NOMO-1 treated with DMSO at 0.1 percent for 48 hours (cell line): ENCODE results near the gene USH2A.

Experiments used
- DNase-seq: peaks from one replicate; lab custom pipeline; 2025; ENCODE audit not compliant: unreplicated experiment; lab: John Stamatoyannopoulos, UW

Gene USH2A

DNA sequence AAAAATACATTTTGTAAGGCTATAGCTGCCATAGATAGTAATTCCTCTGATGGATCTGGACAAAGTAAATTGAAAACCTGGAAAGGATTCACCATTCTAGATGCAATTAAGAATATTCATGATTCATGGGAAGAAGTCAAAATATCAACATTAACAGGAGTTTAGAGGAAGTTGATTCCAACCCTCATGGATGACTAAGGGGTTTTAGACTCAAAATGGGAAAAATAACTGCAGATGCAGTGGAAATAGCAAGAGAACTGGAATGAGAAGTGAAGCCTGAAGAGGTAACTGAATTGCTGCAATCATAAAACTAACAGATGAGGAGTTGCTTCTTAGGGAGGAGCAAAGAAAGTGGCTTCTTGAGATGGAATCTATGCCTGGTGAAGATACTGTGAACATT lies 625.4 kb downstream of the USH2A start:
- no peak for DNase-seq

DNA sequence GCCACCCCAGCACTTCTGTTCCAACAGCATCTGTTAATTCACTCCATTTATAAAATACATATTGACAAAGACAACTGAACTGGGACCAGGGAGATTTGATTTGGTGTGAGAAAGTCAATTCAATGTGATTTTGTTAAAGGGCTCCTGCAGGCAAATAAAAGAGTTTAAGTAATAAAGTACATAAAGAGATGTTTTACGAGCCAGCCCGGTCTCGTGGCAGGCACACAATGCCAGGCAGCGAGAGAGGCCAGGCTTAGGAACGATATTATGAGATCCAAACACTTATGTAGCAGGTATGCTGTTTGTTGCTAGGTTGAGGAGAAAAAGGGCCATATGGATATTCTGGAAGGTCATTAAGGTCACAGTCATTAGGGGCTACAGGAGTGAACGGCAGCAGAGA lies 629.1 kb downstream of the USH2A start:
- no peak for DNase-seq

- DNase-seq: no peak
Measured at GRCh38 chr1:215793180-215793579, 630.1 kb downstream of the USH2A start.

- no peak for DNase-seq
Measured at GRCh38 chr1:215792446-215792845, 630.8 kb downstream of the USH2A start.

- DNase-seq: no peak
Measured at GRCh38 chr1:215789981-215790380, 633.3 kb downstream of the USH2A start.

DNA sequence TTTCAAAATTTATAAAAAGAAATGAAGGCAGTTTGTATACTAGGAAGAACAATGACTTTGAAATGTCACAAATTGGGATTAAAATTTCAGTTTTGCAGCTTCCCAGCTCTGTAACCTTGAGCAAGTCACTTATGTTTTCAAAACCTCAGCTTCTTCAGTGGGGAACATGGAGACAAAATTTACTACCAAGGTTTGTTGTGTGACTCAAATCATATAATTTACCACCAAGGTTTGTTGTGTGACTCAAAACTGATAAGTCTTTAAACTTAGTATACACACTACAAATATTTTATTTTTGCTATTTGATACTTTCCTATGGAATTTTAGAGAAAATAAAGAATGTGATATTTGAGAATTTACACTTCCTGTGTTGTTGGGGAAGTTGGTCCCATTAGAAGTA lies 636.3 kb downstream of the USH2A start:
- DNase-seq: no peak

DNA sequence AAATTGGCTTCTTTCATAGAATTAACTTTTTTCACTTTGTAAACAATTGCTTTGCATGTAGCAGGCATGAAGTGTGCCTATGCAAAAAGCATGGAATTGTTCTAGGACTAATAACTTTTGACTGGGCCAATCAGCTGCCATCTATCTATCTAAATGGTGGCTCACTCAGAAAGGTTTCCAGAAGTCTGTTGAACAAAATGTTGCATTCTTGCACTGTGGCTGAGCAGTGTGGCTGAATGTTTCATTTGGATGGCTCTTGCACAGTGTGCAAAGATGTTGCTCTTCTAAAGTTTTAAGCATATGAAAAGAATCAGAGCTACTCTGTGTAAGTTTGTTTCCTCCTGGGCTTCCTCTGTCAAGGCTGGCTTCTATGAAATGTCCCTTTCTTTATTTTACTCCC lies 642.6 kb downstream of the USH2A start:
- DNase-seq: no peak

GRCh38 chr1:215780139-215780538 lies 643.1 kb downstream of the USH2A start:
- no peak for DNase-seq

DNA sequence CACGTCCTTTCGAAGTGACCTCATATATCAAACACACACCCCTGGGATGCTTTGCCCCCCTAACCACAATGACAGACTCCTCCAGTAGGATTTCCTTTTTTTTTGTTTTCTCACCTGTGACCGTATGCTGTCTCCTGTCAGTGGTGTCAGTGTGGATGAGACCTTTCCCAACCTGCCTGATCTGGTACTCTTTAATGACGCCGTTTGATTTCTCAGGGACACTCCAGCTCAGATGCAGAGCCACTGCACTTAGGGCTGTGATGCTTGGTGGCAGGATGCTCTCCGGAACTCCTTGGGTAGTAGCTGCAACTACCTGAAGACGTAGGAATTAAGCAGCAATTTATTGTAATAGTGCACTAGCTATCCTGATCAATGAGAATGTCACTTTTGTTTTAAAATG lies 643.5 kb downstream of the USH2A start:
- no peak for DNase-seq

DNA sequence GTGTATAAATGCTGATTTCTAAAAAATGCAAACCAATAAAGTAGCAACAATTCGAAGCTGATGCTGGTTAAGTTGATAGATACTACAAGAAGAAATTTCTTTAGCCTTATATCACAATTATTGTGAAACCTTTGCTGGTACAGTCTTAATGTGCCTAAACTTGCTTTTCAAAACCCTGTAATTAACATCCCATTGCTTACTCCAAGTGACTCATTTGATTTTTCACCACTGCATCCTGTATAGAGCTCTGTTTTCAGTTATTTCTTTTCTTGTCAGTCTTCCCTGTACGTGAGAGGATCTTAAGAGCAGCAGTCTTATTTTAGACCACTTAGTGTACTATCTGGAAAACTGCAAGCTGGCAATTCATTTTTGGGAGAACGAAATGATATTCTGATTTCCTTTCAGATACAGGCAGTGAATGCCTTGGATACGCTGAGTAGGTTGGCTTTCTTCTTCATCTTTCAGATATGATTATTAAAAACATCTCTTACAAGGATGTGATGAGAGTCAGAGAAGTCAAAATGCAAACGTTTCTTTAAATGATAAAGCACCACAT lies 645.8 kb downstream of the USH2A start:
- DNase-seq: no peak

DNA sequence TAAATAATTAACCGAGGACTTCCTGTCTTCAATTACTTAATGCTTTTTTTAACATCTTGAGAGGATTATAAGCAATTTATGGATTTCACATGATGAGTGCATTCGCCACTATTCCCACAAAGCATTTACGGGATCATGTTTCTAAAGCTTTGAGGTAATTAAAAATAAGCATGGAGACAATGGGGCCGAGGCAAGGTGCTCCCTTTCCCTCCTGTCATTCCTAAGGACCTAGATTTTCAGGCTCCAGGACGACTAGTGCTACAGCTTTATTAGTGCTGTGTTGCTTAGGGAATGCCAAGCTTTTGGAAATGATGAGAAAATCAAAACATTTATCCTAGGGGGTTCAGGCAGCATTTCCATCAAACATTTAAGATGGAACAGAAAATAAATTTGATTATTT lies 646.9 kb downstream of the USH2A start:
- no peak for DNase-seq

DNA sequence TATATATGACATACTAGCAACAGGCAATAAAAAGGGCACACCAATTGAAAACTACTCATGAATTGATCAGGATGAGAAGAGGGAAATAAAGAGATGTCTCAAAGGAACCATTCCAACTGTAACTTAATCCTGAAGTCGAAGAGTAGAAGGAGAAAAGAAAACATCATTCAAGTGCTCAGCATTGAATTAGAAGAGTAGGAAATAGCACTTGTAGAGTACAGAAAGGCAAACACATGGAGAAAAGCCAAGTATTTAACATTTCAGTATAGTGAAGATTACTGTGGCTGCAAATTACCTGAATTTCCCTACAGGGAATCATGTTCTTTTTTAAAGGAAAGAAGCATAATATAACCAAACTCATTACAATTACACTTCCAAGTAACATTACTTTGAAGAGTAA lies 651.1 kb downstream of the USH2A start:
- no peak for DNase-seq

- no peak for DNase-seq
Measured at GRCh38 chr1:215768303-215768702, 654.9 kb downstream of the USH2A start.

DNA sequence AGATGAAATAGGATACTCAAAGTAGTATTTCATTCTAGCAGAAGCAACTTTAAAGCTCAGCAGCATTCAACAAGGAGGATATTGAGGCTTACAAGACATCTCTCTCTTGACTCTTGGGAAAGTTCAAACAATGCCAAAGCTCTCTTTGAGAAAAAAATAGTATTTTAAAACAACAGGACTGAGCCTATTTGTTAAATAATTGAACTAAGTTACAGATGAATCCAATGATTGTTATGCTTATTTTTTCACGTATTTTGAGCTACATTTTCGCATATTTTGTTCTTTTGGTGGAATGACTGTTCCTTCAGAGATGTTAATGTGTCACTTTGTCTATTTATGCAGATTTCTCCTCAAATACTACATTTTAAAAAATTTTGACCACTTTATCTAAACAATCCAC lies 655.5 kb downstream of the USH2A start:
- no peak for DNase-seq

DNA sequence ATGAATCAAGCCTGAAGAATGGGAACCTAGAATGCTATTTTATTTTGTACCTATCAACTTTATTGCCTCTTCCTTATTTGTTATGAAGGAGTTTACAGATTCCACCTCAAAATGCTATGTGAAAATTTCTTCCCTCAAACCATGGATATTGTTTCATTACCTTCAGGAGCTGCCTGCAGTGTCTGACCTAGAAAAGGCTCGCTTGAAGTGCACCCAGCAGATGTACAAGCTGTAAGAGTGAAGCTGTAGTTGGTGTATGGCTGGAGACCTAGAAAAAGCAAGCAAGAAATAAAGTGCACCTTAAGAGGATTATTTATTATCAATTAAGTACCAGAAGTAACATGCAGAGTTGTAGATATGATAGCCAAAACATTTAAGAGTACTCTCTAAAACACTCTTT lies 656.7 kb downstream of the USH2A start:
- DNase-seq: no peak

DNA sequence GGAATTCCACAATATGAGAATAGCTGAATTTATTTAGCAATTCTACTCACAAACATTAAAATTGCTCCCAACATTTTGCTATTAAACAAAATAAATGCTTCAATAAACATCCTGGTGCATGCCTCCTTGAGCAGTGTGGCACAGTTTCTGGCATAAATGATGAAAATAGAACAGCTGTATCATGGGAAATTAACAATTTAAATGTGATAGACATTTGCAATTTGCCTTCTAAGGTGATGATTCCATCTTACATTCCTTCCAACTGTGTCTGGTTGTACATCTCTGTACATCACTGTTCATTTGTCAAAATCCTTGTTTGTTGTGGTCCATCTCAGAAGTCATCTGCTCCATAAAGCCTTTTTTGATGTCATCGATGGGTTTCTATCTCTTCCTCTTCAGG lies 657.4 kb downstream of the USH2A start:
- no peak for DNase-seq

DNA sequence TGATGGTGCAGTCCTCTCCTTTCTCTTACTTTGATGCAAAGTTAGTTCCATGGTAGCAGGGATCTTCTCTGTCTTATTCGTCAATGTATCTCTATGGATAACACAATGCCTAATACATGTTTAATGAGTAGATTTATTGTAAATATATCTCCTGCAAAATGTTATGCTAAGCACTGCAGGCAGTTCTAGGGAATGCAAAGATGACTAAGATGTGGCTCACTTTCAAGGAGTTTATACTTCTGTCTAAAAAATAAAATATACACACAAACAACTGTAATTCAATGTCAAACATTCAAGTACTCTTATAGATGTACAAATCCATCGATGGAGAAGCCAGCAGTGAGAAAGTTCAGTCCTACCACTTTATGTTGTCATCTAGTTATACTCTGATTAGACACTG lies 661.8 kb downstream of the USH2A start:
- no peak for DNase-seq

DNA sequence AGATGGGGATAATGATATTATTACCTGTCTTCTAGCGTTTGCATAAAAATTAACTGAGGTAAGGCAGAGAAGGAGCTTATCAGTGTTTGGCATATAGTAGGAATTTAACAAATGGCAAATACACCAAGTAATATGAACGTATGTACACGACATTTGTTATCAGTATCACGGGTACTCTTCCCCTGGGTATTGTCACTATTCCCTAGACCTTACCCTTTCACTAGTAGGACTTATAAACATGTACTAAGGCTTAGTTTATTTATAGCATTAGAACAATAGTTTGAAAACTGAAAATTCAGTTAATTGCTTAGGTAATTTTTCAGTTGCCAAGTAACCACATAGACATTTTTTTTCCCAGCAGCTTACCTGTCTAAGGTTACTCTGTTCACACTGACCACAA lies 669.1 kb downstream of the USH2A start:
- no peak for DNase-seq

- no peak for DNase-seq
Measured at GRCh38 chr1:215749414-215749813, 673.8 kb downstream of the USH2A start.

GRCh38 chr1:215748431-215748830 lies 674.8 kb downstream of the USH2A start:
- no peak for DNase-seq

DNA sequence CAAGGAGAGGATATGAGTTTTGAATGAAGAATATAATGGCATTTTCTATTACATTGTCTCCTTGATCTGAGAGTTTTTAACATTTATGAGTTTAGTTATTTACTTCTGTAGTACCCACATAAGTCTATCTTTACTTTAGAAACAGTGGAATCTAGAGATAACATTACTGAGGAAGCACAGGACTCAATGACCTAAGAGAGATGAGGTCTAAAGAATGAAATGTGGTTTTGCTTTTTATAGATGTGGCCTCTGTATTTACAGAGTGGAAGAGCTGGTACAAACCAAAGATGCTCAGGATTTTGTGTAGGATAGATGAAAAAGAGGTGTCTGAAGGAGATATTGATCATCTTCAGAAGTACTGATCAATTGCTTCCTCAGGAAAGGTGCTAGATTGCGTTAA lies 678.8 kb downstream of the USH2A start:
- no peak for DNase-seq

DNA sequence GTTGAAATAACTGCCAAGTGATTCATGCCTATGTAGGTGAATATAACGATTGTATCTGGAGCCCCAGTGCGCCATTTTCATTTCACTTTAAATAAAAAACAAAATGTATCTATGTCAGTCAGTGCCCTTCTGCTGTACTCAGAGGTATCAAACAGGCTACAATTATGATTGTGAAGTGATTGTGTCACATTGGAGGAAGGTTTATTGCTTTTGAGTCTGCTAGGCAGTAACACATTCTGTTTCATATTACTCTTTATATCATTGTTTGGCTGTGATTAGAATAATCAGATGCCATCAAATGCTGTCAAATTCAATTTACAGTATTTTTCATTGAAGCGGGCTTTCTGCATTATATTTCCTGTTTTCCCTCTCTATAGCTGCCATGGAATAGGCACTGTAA lies 684.2 kb downstream of the USH2A start:
- no peak for DNase-seq

- no peak for DNase-seq
Measured at GRCh38 chr1:215731699-215732098, 691.5 kb downstream of the USH2A start.

GRCh38 chr1:215730600-215730999 lies 692.6 kb downstream of the USH2A start:
- DNase-seq: no peak
